GM19397 (cell line): ENCODE data around the gene PTGDR.

Source experiments
- ATAC-seq: cut with Tn5 transposase; IDR thresholded peaks from one replicate; pipeline ENCODE4 v1.9.1; 2021; ENCODE audit warnings: mild to moderate bottlenecking, moderate library complexity; ENCODE audit not compliant: unreplicated experiment

The PTGDR gene, protein sequence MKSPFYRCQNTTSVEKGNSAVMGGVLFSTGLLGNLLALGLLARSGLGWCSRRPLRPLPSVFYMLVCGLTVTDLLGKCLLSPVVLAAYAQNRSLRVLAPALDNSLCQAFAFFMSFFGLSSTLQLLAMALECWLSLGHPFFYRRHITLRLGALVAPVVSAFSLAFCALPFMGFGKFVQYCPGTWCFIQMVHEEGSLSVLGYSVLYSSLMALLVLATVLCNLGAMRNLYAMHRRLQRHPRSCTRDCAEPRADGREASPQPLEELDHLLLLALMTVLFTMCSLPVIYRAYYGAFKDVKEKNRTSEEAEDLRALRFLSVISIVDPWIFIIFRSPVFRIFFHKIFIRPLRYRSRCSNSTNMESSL

DNA sequence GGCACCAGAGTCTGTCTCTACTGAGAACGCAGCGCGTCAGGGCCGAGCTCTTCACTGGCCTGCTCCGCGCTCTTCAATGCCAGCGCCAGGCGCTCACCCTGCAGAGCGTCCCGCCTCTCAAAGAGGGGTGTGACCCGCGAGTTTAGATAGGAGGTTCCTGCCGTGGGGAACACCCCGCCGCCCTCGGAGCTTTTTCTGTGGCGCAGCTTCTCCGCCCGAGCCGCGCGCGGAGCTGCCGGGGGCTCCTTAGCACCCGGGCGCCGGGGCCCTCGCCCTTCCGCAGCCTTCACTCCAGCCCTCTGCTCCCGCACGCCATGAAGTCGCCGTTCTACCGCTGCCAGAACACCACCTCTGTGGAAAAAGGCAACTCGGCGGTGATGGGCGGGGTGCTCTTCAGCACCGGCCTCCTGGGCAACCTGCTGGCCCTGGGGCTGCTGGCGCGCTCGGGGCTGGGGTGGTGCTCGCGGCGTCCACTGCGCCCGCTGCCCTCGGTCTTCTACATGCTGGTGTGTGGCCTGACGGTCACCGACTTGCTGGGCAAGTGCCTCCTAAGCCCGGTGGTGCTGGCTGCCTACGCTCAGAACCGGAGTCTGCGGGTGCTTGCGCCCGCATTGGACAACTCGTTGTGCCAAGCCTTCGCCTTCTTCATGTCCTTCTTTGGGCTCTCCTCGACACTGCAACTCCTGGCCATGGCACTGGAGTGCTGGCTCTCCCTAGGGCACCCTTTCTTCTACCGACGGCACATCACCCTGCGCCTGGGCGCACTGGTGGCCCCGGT is at the start of gene PTGDR:
Gene PTGDR (plus strand): TSS at position 198 of the 778 bp plus-strand sequence. CDS start 117 bp downstream, at position 315.
- no peak for ATAC-seq

DNA sequence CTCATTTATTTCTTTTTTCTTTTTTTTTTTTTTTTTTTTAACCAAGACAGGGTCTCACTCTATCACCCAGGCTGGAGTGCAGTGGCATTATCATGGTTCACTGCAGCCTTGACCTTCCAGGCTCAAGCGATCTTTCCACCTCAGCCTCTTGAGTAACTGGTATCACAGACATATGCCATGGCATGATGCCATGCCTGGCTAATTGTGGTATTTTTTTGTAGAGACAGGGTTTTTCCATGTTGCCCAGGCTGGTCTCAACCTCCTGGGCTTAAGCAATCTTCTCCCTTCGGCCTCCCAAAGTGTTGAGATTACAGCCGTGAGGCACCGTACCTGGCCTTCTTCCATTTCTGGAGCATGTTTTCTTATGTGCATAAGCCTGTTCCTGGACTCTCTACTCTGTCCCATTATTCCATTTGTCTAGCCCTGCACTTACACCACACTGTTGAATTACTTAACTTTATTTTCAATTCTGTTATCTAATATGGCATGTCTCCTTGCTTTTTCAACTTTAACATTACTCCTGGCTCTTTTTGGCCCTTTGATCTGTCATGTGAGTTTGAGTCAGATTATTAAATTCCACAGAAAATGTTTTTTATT is 47.9 kb upstream of the PTGDR start:
- no peak for ATAC-seq

DNA sequence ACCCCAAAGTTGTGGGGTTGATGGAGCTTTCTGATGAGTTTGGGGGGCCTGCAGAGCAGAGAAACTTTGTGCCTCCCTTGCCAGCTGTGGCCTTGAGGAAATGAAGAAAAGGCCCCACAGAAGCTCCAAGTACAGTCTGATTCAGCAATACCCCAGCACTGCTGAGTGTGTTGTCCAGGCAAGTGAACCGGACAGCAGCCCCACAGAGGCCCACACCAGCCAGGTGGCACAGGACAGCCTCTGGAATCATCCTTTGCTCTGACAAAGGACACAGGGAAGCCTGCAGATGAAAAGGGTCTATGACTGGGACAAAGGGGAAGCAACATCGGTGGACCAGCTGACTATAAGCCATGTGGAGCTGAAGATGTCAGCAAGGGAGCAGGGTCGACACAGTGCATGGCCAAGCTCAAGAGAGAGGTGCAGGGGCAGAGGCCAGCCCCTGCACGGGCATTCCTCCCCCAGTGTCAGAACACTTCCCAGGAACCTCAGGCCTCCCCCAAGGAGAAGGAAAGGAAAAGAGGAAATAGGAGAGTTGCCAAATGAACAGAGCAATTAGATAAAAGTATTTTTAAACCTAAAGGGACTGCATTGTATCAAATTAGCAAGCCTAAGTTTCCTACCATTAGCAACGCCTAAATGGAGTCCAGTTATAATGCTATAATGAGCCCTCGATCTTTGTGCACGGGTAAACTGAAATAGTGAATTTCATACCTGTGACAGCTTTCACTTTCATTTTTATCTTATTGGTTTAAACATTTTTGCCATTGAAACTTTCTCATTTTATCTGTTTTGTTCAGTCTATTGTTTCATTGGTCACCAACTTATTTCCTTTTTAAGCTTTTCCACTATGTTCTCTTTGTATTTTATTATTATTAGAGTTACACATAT is 46.3 kb upstream of the PTGDR start:
- ATAC-seq = no peak

DNA sequence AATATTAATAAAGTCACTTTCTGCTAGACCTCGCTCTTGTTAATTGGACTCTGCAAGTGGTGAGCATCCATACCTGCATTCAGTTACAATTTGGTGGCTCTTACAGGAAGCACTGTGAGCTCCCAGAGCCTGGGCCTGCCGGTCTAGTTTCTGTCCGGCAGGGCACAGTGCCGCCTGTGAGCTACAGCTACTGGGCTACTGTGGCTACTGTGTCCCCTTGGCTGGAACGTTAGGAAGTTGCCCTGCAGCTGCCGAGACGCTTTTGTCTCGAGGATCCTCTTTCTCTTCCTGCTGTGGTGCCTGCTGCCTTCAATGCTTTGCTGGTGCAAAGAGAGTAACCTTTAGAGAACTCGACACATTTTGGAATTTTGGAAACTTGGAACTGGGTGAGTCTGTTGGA is 44.6 kb upstream of the PTGDR start:
- ATAC-seq = no peak

DNA sequence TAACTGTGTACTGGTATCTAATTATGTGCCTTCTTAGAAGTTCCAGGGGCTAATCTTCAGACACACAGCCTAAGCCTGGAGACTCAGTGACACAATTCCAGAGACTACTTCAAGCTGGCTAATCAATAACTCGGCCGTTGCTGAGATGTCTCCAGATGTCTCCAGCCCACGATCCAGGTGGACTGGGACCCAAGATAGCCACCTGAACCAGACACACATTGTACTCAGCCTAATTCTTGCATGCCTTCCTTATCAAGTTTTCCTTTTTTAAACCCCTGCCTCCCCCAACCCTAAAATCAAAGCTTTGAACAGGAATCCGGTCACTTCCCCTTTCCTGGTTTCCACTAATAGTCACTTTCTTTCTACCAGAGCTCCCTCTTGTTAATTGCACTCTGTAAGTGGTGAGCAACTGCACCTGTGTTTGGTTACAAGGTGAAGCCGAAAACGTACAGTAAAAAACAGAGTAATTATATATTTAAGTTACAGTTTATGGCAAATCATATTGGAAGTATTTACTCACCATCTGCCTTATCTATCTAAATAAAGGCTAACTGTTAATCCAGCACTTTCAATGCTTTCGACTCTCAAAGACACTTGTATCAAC is 39.8 kb upstream of the PTGDR start:
- no peak for ATAC-seq

DNA sequence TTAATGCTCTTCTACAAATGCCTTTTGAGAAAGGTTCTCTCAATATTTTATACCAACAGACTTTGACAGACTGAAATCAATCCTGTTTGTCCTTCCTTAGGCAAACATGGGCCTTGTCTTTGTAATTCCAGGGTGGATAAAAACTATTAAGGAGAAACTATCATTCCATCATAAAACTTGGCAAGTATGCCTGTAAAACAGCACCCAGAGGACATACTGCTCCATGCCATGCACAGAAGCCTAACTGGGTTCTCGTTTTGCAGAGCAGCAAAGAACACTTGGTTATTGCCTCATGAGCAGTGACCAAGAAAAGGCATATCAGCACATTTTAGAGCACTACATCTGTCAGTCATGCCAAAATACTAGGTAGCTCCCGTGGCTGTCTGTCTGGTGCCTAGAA is 33.8 kb upstream of the PTGDR start:
- ATAC-seq = no peak

DNA sequence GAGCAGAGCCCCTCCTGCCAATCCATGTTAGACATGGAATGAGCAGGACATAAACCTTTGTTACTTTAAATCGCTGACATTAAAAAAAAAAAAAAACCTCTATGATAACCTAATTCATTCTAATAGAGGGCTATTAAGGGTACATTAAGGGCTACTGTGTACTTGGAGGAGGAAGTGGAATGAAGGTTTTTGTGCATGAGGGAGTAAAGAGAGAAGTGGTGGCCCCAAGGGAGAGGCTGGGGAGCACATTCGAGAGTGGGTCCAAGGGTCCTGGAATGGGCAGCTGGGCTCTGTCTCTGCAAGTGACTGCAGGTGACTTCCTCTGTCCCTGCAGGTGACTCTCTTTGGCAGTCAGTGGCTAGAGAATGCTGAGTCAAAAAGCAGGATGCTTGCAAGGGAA is 32.1 kb upstream of the PTGDR start:
- no peak for ATAC-seq

DNA sequence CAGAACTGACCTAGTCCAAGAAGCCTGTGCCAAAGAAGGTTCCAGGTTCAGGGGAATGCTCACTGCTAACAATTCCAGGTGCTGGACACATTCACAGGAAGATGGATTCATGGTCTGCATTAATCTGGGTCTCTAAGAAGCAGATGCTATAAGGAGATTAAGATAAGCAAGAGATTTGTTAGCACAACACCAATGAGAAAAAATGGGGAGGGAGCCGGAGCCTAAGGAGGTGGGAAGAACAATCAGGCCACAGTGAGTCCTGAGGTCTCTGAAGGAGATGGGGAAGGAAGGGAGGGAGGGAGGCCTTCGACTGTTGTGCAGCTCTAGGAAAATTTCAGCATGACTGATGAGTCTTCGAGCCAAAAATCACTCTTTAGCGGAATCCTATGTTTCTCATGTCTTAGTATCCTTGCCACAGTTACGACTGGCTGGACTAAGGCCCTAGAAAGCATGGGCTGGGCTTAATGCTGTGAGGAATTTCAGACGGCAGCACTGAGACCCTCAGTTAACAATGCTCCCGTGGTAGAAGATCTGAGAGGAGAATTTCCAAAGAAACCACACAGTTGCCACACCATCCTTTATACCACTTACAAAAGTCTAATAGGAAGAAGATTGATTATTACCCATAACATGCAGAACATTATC is 31.5 kb upstream of the PTGDR start:
- no peak for ATAC-seq

DNA sequence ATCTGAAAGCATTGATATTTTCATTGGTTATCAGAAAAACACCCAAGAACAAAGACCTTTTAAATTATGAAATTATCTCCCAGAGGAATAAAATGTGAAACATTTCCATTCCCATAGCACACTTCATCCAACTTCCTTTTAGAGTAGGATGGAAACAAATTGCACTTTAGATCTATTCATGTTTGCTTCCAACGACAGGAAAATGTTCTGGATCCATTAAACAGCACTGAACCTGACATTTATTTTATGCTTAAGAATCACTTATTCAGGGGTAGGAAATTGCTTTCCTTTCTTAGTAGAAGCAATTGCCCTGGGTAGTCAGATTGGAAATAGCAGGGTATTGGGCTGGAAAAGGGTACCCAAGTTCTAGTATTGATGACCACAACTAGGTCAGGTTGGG is 28.8 kb upstream of the PTGDR start:
- ATAC-seq = no peak

DNA sequence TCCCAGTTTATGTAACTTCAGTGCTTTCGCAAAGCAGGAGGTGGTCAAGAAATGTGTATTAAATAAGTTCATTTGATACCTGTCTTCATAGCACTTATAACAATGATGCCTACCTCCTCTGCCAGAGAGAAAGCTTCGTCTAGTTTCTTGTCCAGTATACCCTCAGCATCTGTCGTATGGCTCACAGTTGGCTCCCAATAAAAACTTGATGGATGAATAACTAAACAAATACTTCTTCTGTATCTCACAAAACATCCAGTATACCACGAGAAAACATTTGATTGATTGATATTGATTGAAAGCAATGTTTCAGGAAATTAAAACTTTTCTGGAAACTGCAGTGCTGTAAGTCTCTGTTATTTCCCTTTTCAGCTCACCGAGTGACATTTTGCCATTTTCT is 26.9 kb upstream of the PTGDR start:
- ATAC-seq = no peak

DNA sequence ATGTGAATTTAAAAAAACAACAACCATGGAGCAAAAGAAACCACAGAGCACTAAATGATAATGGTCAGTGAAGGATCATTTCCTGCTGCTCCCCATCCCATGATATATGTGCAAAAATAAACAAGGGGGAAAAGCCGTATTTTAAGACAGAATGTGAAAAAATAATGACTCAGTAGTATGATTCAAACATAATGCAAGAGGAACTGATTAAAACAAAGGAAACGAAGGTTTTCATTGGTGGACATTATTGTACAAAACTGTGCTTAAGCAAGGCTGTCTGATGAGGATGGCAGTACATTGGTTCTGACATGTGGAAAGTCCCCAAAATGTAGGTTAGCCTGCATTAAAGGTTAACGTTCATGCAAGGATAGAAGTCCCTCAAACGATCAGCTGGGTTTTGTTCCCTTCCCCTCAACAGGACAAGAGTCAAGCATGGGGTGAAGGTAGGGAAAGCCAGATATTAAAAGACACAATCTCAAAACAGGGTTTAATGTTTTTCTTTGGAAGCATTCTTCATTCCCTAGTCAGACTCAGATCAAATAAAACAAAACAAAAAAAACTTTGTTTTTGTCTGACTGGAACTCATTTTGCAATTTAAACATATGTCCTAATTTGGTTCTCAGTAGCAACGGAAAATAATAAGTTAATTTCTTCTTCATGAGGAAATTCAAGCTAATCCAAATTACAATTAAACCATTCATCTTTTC is 26.3 kb upstream of the PTGDR start:
- ATAC-seq = no peak

DNA sequence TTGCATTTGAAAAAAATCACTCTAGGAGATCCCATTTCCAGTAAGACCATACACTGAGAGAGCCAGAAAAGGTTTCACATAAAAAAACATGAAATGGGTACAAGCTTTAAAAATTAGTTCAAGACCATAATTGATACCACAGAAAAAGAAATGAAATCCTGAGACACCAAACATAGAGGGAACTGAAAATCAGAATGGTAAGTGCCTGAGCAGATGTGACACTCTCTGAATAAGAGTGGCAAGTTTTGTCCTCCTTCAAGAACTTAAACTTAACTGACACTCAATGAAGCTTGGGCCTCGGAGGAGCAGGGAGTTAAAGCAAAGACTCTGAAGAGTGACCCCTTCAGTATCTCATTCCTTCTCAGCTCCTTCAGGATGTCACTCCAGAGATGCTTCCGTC is 23.2 kb upstream of the PTGDR start:
- no peak for ATAC-seq

DNA sequence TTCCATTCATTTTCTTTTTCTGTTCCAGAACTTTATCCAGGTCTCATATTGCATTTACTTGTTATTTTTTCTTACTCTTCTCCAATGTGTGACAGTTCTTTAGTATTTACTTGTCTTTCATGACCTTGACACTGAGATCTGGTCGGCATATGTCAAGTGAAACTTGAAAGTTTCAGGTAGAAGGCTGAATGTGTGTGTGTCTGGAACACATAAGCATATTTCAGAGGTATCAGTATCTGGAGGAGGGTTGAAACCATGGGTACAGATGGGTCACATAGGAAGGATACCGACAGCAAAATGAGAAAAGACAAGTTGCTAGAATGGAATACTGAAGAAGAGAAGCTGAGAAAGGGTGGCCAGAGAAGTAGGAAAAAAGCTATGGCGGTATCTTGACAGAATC is 22.5 kb upstream of the PTGDR start:
- ATAC-seq = no peak

DNA sequence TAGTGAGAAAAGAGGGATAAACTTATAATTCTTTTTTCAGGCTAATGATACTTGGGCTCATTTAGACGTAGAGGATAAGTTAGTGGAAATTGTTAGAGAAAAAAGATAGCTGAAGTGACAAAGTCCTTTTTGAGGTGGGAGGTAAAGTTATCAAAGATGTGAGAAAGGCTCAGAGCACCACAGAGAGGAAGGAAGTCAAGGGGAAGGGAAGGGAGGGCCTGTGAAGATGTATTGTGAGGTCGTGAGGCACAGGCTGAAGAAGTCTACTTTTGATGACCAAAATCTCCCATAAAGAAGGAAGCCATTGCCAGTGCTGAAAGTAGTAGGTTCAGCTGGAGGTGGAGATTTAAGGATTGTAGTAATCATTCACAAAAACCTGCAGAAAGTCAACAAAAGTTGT is 19.4 kb upstream of the PTGDR start:
- no peak for ATAC-seq

DNA sequence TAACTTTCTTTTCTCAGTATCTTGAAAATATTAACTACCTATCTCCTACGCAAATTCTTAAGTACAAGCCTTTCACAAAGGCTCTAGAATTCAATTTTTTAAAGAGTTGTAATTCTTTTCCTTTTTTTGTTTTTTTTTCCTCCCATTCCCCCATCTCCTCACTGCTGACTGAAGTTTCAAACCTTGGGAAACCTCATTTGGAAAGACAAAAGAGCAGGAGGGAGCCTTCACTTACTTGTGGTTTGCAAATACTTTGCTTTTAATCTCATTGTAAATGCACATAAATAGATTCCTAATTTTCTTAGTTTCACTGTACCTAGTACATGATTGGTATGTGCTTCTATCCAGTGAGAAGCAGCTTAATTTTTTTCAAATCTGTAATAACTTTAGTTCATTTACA is 15.8 kb upstream of the PTGDR start:
- ATAC-seq = no peak

DNA sequence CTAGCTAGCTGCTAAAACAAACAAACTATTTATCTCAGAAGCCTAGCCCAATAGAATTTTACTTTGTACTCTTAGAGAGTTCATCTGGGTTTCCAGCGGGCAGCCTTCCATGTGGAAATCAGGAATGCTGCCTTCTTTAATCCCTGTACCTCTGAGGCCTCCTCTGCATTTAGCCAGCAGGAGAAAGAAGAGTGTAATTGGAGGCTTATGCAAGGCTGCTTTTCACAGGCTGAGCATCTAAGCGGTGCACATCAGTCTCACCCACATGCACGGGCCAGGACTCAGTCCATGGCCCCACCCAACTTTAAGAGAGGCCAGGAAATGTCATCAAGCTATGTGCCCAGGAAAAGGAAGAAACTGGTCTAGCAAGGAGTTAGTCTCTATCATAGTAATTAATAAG is 14.0 kb upstream of the PTGDR start:
- ATAC-seq = no peak

DNA sequence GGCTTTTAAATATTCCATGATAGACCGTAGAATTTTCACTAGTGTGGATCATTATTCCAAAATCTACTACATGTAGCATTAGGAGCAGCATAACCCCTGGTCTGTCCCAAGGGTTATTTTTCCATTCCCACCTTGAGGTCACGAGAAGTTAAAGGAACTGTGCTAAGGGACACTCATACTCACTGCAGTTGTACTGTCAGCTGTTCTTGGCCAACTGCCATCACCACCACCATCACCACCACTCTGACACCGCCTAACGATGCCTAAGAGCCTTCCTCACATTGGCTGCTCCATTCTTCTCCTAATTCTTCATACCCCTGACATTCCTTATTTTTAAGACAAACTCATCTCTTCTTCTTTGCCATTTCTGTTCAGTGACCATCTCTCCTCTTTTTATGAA is 13.4 kb upstream of the PTGDR start:
- no peak for ATAC-seq

DNA sequence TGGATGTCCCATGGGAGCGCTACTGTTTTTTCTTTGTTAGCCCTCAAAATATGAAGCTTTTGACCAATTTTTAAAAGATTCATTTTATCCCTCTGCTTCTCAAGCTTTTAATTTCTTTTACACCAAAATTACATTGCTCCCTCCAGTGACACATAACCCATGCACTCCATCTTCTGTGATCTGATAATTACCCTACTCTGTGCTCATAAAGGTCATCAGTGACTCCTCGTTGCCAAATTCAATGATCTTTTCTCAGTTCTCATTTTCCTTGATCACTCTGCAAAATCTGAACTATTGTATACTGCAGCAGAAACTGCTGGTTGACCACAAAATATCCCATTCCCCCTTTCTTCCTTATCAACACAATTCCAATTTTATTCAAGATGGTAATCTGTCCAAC is 8.7 kb upstream of the PTGDR start:
- no peak for ATAC-seq

DNA sequence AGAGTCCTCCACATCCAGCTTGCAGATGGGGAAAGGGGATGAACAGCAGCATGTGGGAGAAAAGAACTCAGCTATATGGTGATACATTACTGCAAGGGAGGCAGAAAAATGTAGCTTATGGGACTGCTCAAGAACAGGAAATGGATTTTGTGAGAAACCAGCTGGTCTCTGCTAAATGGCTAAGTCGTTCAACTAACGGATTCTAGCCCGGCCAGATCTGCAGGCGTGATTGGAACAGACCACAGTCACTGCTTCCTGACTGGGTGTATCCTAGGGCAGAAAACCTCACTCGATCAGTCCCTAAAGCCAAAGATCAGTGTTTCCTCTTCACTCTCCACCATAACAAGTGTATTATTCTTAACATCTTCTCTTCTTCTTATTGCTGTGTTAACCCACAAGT is 8.1 kb upstream of the PTGDR start:
- ATAC-seq = no peak

DNA sequence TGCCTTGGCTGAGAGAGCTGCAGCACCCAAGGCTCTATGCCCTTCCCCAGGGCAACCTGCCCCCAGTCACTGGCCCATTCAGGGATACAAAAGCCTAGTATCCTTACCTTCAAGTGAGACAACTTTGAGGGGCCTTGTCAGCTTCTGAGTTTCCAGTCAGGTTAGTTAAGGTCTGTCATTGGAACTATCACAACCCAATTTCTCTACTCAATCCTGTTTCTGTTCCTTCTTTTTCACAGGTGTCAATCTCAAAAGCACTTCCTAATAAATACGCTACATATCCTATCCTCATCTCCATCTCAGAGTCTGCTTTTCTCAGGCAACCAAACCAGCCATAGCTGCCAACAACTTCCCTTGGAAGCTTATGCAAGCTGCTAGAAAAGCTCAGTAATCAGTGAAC is 4.9 kb upstream of the PTGDR start:
- no peak for ATAC-seq
